ENCODE measurements around the gene UBAC2. TPM values are rescaled to one million over a fixed set of nuclear protein-coding genes. Genes with fewer than 3 reads are reported as not detected.
A peak's percentile ranks its signal among the peaks of the same experiment; 100 is the strongest.

UBAC2 gene
- total and polyA plus RNA-seq, 2 donors (not counting 1 experiment from before 2014, with no cell fraction given) = 32.4 to 87.4 TPM

DNA sequence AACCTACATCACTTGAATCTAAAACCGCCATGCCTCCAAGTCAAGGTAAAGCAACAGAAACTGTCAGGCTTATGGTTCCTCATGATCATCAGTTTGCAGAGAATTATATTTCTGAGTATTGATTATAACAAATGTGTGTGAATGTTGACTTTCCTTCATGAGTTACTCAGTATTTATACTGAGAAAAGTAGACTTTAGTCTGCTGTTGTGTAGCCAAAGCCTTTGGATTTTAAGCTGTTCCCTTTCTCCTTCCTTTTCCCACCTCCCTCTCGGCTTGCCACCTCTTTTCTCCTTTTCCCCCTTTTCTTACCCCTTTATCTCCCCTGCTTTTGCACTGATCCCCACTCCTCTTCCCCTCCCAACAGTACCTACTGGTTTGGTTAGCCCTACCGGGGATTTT, 78.2 kb downstream of the UBAC2 start:
- H3K36me3 ChIP-seq (ENCODE audit: control insufficient read depth, insufficient read depth, low read length) = no peaks in the 10 kb centered on the region
- no peak overlapping the region for H3K4me2 ChIP-seq (ENCODE audit: extremely low read depth, insufficient read depth, low read length)
- no peak overlapping the region for H3K4me3 ChIP-seq (replicated peaks in 1 of 4; ENCODE audit: control extremely low read depth in 1 of 4, insufficient read depth in 1 of 4, low read depth in 3 of 4, low read length in 4 of 4)
- no peak overlapping the region for H2AFZ ChIP-seq (ENCODE audit: low read length)
- no peak for TF ChIP-seq EZH2 (IDR thresholded peaks at IDR 0.05; ENCODE audit: low read length, missing control alignments)
- TF ChIP-seq, protein P1, sequence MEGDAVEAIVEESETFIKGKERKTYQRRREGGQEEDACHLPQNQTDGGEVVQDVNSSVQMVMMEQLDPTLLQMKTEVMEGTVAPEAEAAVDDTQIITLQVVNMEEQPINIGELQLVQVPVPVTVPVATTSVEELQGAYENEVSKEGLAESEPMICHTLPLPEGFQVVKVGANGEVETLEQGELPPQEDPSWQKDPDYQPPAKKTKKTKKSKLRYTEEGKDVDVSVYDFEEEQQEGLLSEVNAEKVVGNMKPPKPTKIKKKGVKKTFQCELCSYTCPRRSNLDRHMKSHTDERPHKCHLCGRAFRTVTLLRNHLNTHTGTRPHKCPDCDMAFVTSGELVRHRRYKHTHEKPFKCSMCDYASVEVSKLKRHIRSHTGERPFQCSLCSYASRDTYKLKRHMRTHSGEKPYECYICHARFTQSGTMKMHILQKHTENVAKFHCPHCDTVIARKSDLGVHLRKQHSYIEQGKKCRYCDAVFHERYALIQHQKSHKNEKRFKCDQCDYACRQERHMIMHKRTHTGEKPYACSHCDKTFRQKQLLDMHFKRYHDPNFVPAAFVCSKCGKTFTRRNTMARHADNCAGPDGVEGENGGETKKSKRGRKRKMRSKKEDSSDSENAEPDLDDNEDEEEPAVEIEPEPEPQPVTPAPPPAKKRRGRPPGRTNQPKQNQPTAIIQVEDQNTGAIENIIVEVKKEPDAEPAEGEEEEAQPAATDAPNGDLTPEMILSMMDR (conservative IDR thresholded peaks at IDR 0.05 in 1 of 2, IDR thresholded peaks at IDR 0.05 in 1 of 2; ENCODE audit: low read depth in 1 of 2, low read length in 2 of 2) = no peak
- no peak overlapping the region for H3K9ac ChIP-seq (ENCODE audit: insufficient read depth, low read length)
- peaks cover 2% of the 10 kb centered on the region for H4K20me1 ChIP-seq (ENCODE audit: control insufficient read depth, extremely low read depth, insufficient read depth, low read length)
- H3K4me1 ChIP-seq (ENCODE audit: control insufficient read depth, extremely low read depth, insufficient read depth, low read length) = no peaks in the 10 kb centered on the region
- DNase-seq (ENCODE audit: low read depth in 2 of 2) = no peak
- no peaks in the 10 kb centered on the region for H3K27me3 ChIP-seq (ENCODE audit: control insufficient read depth, insufficient read depth, low read length)
- H3K27ac ChIP-seq (ENCODE audit: insufficient read depth, low read length) = no peak overlapping the region
- no peaks in the 10 kb centered on the region for H3K79me2 ChIP-seq (ENCODE audit: control insufficient read depth, insufficient read depth, low read length)
- H3K9me3 ChIP-seq (ENCODE audit: control insufficient read depth, insufficient read depth, low read depth, low read length) = no peaks in the 10 kb centered on the region

DNA sequence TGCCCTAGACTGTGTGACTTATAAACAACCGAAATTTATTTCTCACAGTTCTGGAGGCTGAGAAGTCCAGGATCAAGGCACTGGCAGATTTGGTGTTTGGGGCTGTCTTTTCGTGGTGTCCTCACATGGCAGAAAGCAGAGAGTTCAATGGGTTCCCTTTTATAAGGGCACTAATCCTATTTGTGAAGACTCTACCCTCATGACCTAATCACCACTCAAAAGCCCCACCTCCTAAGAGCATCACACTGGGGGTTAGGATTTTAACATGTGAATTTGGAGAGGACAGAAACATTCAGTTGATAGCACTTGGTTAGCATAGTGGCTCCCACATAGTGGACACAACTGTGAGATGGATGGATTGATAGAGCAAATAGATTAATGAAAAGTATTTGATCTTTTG, 79.0 kb downstream of the UBAC2 start:
- Histone ChIP-seq H3K79me2 (ENCODE audit: control insufficient read depth, insufficient read depth, low read length) (no peaks in the 10 kb centered on the region), H4K20me1 (ENCODE audit: control insufficient read depth, extremely low read depth, insufficient read depth, low read length) (peaks cover 2% of the 10 kb centered on the region), H3K9me3 (ENCODE audit: control insufficient read depth, insufficient read depth, low read depth, low read length) (no peaks in the 10 kb centered on the region), H3K36me3 (ENCODE audit: control insufficient read depth, insufficient read depth, low read length) (no peaks in the 10 kb centered on the region), H3K4me1 (ENCODE audit: control insufficient read depth, extremely low read depth, insufficient read depth, low read length) (no peaks in the 10 kb centered on the region), H3K4me3 (replicated peaks in 1 of 4; ENCODE audit: control extremely low read depth in 1 of 4, insufficient read depth in 1 of 4, low read depth in 3 of 4, low read length in 4 of 4) (no peak overlapping the region), H2AFZ (ENCODE audit: low read length) (no peak overlapping the region), H3K4me2 (ENCODE audit: extremely low read depth, insufficient read depth, low read length) (no peak overlapping the region), H3K27me3 (ENCODE audit: control insufficient read depth, insufficient read depth, low read length) (no peaks in the 10 kb centered on the region), H3K27ac (ENCODE audit: insufficient read depth, low read length) (no peak overlapping the region), H3K9ac (ENCODE audit: insufficient read depth, low read length) (no peak overlapping the region)
- TF ChIP-seq EZH2 (IDR thresholded peaks at IDR 0.05; ENCODE audit: low read length, missing control alignments) = no peak
- TF ChIP-seq, protein P1 (conservative IDR thresholded peaks at IDR 0.05 in 1 of 2, IDR thresholded peaks at IDR 0.05 in 1 of 2; ENCODE audit: low read depth in 1 of 2, low read length in 2 of 2) = no peak
- no peak for DNase-seq (ENCODE audit: low read depth in 2 of 2)

DNA sequence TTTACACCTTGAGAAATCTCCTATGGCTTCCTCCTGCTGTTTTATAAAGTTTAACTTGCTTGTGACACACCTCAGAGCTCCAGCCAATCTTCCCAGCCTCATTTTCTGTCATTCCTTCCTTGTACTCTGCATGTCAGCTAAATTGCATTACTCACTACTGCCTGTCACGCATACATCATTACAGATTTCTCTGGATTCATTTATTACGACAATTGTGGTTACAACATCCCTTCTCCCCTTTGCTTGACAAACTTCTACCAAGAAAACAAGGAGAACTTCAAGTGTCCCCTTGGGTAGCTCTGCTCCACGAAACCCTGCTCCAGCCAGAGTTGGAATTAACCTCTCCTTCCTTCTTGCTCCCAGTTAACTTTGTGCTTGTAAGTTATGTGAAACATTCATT, 79.5 kb downstream of the UBAC2 start:
- H3K9me3 ChIP-seq (ENCODE audit: control insufficient read depth, insufficient read depth, low read depth, low read length) = no peaks in the 10 kb centered on the region
- no peak overlapping the region for H2AFZ ChIP-seq (ENCODE audit: low read length)
- H3K4me3 ChIP-seq (replicated peaks in 1 of 4; ENCODE audit: control extremely low read depth in 1 of 4, insufficient read depth in 1 of 4, low read depth in 3 of 4, low read length in 4 of 4) = no peak overlapping the region
- no peaks in the 10 kb centered on the region for H3K36me3 ChIP-seq (ENCODE audit: control insufficient read depth, insufficient read depth, low read length)
- no peaks in the 10 kb centered on the region for H3K27me3 ChIP-seq (ENCODE audit: control insufficient read depth, insufficient read depth, low read length)
- no peak overlapping the region for H3K9ac ChIP-seq (ENCODE audit: insufficient read depth, low read length)
- H3K4me1 ChIP-seq (ENCODE audit: control insufficient read depth, extremely low read depth, insufficient read depth, low read length) = no peaks in the 10 kb centered on the region
- H4K20me1 ChIP-seq (ENCODE audit: control insufficient read depth, extremely low read depth, insufficient read depth, low read length) = no peaks in the 10 kb centered on the region
- H3K79me2 ChIP-seq (ENCODE audit: control insufficient read depth, insufficient read depth, low read length) = no peaks in the 10 kb centered on the region
- no peak overlapping the region for H3K27ac ChIP-seq (ENCODE audit: insufficient read depth, low read length)
- no peak overlapping the region for H3K4me2 ChIP-seq (ENCODE audit: extremely low read depth, insufficient read depth, low read length)
- TF ChIP-seq EZH2 (IDR thresholded peaks at IDR 0.05; ENCODE audit: low read length, missing control alignments) = no peak
- TF ChIP-seq, protein P1 (conservative IDR thresholded peaks at IDR 0.05 in 1 of 2, IDR thresholded peaks at IDR 0.05 in 1 of 2; ENCODE audit: low read depth in 1 of 2, low read length in 2 of 2) = no peak
- DNase-seq (ENCODE audit: low read depth in 2 of 2) = peak in 1 of 2 donors; percentile 55

Data from fibroblast of lung (primary cell).